ENCODE data around the gene KNCN.

- TF ChIP-seq, protein P1, sequence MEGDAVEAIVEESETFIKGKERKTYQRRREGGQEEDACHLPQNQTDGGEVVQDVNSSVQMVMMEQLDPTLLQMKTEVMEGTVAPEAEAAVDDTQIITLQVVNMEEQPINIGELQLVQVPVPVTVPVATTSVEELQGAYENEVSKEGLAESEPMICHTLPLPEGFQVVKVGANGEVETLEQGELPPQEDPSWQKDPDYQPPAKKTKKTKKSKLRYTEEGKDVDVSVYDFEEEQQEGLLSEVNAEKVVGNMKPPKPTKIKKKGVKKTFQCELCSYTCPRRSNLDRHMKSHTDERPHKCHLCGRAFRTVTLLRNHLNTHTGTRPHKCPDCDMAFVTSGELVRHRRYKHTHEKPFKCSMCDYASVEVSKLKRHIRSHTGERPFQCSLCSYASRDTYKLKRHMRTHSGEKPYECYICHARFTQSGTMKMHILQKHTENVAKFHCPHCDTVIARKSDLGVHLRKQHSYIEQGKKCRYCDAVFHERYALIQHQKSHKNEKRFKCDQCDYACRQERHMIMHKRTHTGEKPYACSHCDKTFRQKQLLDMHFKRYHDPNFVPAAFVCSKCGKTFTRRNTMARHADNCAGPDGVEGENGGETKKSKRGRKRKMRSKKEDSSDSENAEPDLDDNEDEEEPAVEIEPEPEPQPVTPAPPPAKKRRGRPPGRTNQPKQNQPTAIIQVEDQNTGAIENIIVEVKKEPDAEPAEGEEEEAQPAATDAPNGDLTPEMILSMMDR (IDR thresholded peaks at IDR 0.05; ENCODE audit: insufficient read depth, low read depth, low read length): no peak
- no peak for TF ChIP-seq EZH2 (IDR thresholded peaks at IDR 0.05; ENCODE audit: insufficient read depth, low read length)
These were observed 28.5 kb downstream of the KNCN start for GRCh38 chr1:46522969-46523320.

All from astrocyte (in vitro differentiated cells and primary cell).